Mucosa of descending colon (tissue), 3 donors: ENCODE measurements around the gene SUPT20H. TPM values are rescaled to one million over a fixed set of nuclear protein-coding genes. Genes with fewer than 3 reads are reported as not detected.

ENCODE experiments used
- ATAC-seq: fragments of 200-7000 bp; cut with Tn5 transposase; one replicate; pipeline ENCODE4 v1.9.1; 2020; ENCODE audit warnings: mild to moderate bottlenecking, moderate library complexity
- DNase-seq, 3 donors: peaks; one replicate each; pipeline ENCODE4 v3.0.0-alpha.2; 2020
- H3K36me3 ChIP-seq: fragments of 200-600 bp; one replicate; pipeline ENCODE4 v1.8.0; 2021; ENCODE audit warnings: low read depth, mild to moderate bottlenecking
- H3K4me1 ChIP-seq: fragments of 200-600 bp; one replicate; pipeline ENCODE4 v1.8.0; 2021; ENCODE audit warnings: low read depth, mild to moderate bottlenecking
- H3K4me3 ChIP-seq: fragments of 200-600 bp; one replicate; pipeline ENCODE4 v1.8.0; 2021; ENCODE audit warnings: mild to moderate bottlenecking
- H3K9me3 ChIP-seq: fragments of 200-600 bp; one replicate; pipeline ENCODE4 v1.8.0; 2021; ENCODE audit warnings: mild to moderate bottlenecking
- intact Hi-C, 2 donors: fragments of 100-400 bp; cut with DNase I in 1 of 2; cut with micrococcal nuclease in 1 of 2; formaldehyde crosslinking; loops; one replicate each; pipeline versions ENCODE4 v1.11.0 to v1.11.1; 2022; cut with DNase I, micrococcal nuclease
- total RNA-seq, 3 donors: library from RNA; stranded (reverse); fragmentation: NEBNext Ultra II Directional in 2 of 3; extraction: Animal tissue kit (Norgen Biotek cat#: 25700) in 2 of 3; gene quantifications; one replicate each; pipeline versions ENCODE4 v1.2.1 to v1.2.4, GENCODE V29; 2021 to 2023
- TF ChIP-seq, protein P1 (sequence below): fragments of 200-600 bp; IDR thresholded peaks from one replicate; pipeline ENCODE4 v1.8.0; 2022; ENCODE audit warnings: antibody characterized with exemption, mild to moderate bottlenecking
- donor health status: DM: no; HTN: no; CAD: no; lungs with moderate emphysema.
- donor health status: DM: no; HTN: no; CAD: no.
- donor health status: DM: no; HTN: yes; CAD: no.

The SUPT20H gene
- total RNA-seq, 3 donors from 2014 or later = 47.7 to 56.9 (median 56.4) TPM

GRCh38 chr13:36973009-36973408, 86.5 kb downstream of the SUPT20H start:
- DNase-seq = no peak
- intact Hi-C loops = no loop called here
- Histone ChIP-seq H3K4me1 (no peaks in the 10 kb centered on the region), H3K4me3 (no peak overlapping the region), H3K9me3 (peaks cover 3% of the 10 kb centered on the region), H3K36me3 (no peaks in the 10 kb centered on the region)
- TF ChIP-seq, protein P1, sequence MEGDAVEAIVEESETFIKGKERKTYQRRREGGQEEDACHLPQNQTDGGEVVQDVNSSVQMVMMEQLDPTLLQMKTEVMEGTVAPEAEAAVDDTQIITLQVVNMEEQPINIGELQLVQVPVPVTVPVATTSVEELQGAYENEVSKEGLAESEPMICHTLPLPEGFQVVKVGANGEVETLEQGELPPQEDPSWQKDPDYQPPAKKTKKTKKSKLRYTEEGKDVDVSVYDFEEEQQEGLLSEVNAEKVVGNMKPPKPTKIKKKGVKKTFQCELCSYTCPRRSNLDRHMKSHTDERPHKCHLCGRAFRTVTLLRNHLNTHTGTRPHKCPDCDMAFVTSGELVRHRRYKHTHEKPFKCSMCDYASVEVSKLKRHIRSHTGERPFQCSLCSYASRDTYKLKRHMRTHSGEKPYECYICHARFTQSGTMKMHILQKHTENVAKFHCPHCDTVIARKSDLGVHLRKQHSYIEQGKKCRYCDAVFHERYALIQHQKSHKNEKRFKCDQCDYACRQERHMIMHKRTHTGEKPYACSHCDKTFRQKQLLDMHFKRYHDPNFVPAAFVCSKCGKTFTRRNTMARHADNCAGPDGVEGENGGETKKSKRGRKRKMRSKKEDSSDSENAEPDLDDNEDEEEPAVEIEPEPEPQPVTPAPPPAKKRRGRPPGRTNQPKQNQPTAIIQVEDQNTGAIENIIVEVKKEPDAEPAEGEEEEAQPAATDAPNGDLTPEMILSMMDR = no peak
- no peak for ATAC-seq

GRCh38 chr13:36966404-36966803, 93.1 kb downstream of the SUPT20H start:
- H3K36me3 ChIP-seq = no peaks in the 10 kb centered on the region

GRCh38 chr13:36965767-36966166, 93.7 kb downstream of the SUPT20H start:
- ATAC-seq = no peak
- no peaks in the 10 kb centered on the region for H3K4me1 ChIP-seq
- TF ChIP-seq, protein P1 = no peak
- no peaks in the 10 kb centered on the region for H3K9me3 ChIP-seq
- no peak for DNase-seq
- no peaks in the 10 kb centered on the region for H3K36me3 ChIP-seq
- intact Hi-C loops = no loop called here
- H3K4me3 ChIP-seq = no peak overlapping the region

More at GRCh38 chr13:36966404-36966803, 93.1 kb downstream of the SUPT20H start:
- no peak for DNase-seq
- Histone ChIP-seq H3K4me3 (no peak overlapping the region), H3K4me1 (no peaks in the 10 kb centered on the region), H3K9me3 (no peaks in the 10 kb centered on the region)
- intact Hi-C loops = no loop called here
- TF ChIP-seq, protein P1 = no peak
- ATAC-seq = no peak

DNA sequence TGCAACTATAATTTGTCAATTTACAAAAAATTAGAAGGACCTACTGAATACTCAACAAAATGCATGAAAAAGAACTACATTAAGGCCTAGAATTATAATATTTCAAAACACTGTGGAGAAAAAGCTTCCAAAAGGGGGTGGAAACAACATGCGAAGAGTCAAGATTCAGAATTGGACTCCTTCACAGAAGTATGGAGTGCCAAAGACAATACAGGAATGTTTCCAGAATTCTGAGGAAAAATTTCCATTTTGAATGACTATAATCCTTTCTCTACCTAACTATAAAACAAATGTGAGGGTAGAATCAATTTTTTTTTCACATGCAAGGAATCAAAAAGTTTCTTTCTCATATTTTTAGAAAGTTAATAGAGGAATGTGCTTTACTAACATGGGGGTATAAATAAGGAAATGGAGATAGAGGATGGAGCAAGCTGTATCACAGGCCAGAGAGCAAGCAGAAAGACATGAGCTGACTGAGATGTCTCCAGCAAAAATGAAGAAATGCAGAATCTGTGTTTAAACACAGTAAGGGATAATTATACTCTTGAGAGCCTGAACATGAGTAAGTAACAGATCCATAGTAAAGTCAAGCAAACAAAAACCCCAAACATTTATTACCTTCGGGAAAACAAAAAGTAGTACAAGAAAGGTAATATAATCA, 99.9 kb downstream of the SUPT20H start:
- Histone ChIP-seq H3K36me3 (no peaks in the 10 kb centered on the region), H3K4me1 (no peaks in the 10 kb centered on the region), H3K4me3 (no peak overlapping the region), H3K9me3 (no peaks in the 10 kb centered on the region)
- TF ChIP-seq, protein P1 = no peak
- no peak for DNase-seq
- intact Hi-C loops = no loop called here
- no peak for ATAC-seq

Other genes with a start within 250 kb of the SUPT20H start
- 1 to 10 TPM; 5.0 to 6.3 (median 5.9) TPM for gene RFXAP, start 240.5 kb downstream of the SUPT20H start, total RNA-seq
- 10 to 100 TPM in 2 of 3 donors, 1 to 10 TPM in 1; 9.0 to 21.6 (median 16.2) TPM for gene SMAD9, start 139.4 kb downstream of the SUPT20H start, total RNA-seq
- gene ALG5, start 60.3 kb downstream of the SUPT20H start, total RNA-seq = 10 to 100 TPM; 24.0 to 38.6 (median 30.1) TPM
- gene EXOSC8, start 58.9 kb downstream of the SUPT20H start, total RNA-seq = 10 to 100 TPM; 19.9 to 29.7 (median 27.1) TPM
- gene CSNK1A1L, start 46.0 kb upstream of the SUPT20H start, total RNA-seq = not detected